AG10803 (cell line): Measurements from ENCODE around the gene TSEN54.

ENCODE experiments used
- DNase-seq: peaks from one replicate; pipeline ENCODE4 v3.0.0; 2010; ENCODE audit warnings: low read depth
- H3K4me3 ChIP-seq: 2 replicates; pipeline ENCODE4 v1.5.1; 2011; ENCODE audit warnings: mild to moderate bottlenecking, low read length, control low read depth
- CTCF ChIP-seq: conservative IDR thresholded peaks from 2 replicates; pipeline ENCODE4 v1.5.1; 2011; ENCODE audit warnings: mild to moderate bottlenecking, low read length, control low read depth, inconsistent platforms

The TSEN54 gene

GRCh38 chr17:75493476-75494129 is 22.7 kb upstream of the TSEN54 start:
- H3K4me3 ChIP-seq, result no peak overlapping the region
- TF ChIP-seq CTCF, result no peak
- DNase-seq, result no peak

DNA sequence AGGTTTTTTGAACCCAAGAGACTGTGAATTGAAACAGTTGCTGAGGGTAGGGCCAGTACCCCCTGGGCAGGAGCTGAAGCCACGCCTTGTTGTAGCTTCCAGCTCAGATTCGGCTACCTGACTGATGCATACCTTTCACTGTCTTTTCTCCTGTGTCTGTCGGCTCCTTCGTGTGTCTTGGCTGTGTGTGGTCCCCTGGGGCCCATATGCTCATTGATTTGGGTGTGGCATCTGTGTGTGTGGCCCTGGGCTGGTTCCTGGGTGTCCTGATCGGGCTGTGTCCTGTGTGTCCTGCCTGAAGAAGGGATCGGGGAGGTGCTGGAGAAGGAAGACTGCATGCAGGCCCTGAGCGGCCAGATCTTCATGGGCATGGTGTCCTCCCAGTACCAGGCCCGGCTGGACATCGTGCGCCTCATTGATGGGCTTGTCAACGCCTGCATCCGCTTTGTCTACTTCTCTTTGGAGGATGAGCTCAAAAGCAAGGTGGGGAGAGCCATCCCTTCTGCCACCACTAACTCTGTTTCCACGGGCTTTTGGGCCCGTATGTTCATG is 21.9 kb upstream of the TSEN54 start:
- no peak for DNase-seq
- TF ChIP-seq CTCF, result no peak
- H3K4me3 ChIP-seq, result no peak overlapping the region

DNA sequence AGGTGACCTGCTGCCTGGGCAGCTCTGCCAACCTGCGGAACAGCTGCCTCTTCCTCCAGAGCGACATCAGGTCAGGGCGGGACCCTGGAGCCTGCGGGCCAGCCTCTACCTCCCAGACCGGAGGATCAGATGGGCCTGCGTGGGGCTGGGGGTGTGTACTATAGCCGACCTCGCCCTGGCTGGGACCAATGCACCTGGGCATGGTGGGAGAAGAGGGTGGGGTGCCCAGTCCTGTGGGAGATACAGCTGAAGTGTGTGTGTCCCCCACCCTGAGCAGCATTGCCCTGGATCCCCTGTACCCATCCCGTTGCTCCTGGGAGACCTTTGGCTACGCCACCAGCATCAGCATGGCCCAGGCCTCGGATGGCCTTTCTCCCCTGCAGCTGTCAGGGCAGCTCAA is 20.3 kb upstream of the TSEN54 start:
- DNase-seq, result no peak
- no peak overlapping the region for H3K4me3 ChIP-seq
- TF ChIP-seq CTCF, result no peak

DNA sequence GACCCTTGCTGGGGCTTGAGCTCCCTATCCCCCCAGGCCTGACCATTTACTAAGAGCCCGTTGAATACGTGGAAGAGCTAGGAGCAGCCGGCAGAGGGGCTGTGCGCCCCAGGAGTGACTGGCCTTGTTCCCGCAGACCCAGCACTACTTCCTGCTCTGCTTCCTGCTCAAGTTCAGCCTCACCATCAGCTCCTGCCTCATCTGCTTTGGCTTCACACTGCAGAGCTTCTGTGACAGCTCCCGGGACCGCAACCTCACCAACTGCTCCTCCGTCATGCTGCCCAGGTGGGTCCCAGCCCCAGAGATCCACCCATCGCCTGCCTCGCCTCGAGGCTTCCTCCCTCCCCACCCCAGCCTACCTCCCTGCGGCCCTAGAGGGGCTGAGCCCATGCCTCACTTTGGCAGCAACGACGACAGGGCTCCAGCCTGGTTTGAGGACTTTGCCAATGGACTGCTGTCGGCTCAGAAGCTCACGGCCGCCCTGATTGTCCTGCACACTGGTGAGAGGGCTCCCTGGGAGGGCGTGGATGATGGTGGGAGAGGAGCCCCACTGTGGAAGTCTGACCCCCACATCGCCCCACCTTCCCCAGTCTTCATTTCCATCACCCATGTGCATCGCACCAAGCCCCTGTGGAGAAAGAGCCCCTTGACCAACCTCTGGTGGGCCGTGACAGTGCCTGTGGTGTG is 18.1 kb upstream of the TSEN54 start:
- no peak for DNase-seq
- H3K4me3 ChIP-seq, result no peak overlapping the region
- TF ChIP-seq CTCF, result no peak

GRCh38 chr17:75498726-75499213 is 17.6 kb upstream of the TSEN54 start:
- no peak for DNase-seq
- TF ChIP-seq CTCF, result no peak
- H3K4me3 ChIP-seq, result no peak overlapping the region

- DNase-seq, result no peak
- no peak overlapping the region for H3K4me3 ChIP-seq
- TF ChIP-seq CTCF, result no peak
These were observed 16.9 kb upstream of the TSEN54 start for GRCh38 chr17:75499313-75500022.
